Activated naive CD8-positive, alpha-beta T cell (primary cell): ENCODE results near the gene LAMA2.

Source experiments
- H3K27ac Mint-ChIP-seq: one replicate; pipeline ENCODE4 v1.8.0; 2021; ENCODE audit warnings: mixed read lengths
- H3K27me3 Mint-ChIP-seq: one replicate; pipeline ENCODE4 v1.8.0; 2021; ENCODE audit warnings: mixed read lengths
- H3K36me3 Mint-ChIP-seq: one replicate; pipeline ENCODE4 v1.8.0; 2021; ENCODE audit warnings: mixed read lengths
- H3K4me1 Mint-ChIP-seq: one replicate; pipeline ENCODE4 v1.8.0; 2021; ENCODE audit warnings: low read depth, mixed read lengths
- H3K4me3 Mint-ChIP-seq: one replicate; pipeline ENCODE4 v1.8.0; 2021; ENCODE audit warnings: mild to moderate bottlenecking, mixed read lengths
- H3K9me3 Mint-ChIP-seq: one replicate; pipeline ENCODE4 v1.8.0; 2021; ENCODE audit warnings: low read depth, mixed read lengths

The LAMA2 gene

DNA sequence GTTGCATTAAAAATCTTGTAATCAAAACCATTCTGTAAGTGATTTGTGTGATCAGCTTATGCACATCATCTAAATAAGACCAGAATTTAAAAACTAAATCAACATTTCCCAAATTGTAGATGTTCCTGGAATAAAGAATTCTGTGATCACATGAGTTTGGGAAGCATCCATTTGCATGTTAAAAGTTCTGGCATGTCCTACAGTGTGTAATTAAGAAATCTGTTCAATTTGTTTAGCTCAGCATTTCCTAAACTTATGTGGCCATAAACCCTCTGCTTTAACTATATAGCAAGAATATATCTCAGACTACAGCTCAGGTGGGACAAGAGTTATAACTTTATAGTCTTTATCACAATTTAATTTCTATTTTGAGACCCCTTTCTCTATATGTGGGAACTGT lies 399.1 kb downstream of the LAMA2 start:
- Mint-ChIP-seq H3K9me3 (no peaks in the 10 kb centered on the region), H3K4me1 (peaks cover 11% of the 10 kb centered on the region), H3K27me3 (no peaks in the 10 kb centered on the region), H3K27ac (no peak overlapping the region), H3K4me3 (no peak overlapping the region), H3K36me3 (no peaks in the 10 kb centered on the region)

DNA sequence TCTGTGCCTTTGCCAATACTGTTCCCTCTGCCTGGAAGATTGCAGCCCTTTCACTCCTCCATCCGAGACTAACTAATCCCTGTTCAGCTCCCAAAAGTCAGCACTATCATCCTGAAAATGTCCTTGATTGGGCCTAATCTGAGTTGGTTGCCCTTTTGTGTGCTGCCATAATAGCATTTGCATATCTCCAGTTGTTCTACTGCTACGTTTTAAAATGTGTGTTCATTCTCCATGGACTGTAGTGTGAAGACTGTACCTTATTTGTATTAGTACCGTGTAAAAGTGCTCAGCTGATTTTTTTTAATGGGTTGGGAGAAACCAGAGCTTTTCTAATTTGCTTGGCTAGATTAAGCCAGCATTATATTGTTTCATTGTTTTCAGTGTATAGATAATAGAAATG lies 401.3 kb downstream of the LAMA2 start:
- no peaks in the 10 kb centered on the region for H3K36me3 Mint-ChIP-seq

DNA sequence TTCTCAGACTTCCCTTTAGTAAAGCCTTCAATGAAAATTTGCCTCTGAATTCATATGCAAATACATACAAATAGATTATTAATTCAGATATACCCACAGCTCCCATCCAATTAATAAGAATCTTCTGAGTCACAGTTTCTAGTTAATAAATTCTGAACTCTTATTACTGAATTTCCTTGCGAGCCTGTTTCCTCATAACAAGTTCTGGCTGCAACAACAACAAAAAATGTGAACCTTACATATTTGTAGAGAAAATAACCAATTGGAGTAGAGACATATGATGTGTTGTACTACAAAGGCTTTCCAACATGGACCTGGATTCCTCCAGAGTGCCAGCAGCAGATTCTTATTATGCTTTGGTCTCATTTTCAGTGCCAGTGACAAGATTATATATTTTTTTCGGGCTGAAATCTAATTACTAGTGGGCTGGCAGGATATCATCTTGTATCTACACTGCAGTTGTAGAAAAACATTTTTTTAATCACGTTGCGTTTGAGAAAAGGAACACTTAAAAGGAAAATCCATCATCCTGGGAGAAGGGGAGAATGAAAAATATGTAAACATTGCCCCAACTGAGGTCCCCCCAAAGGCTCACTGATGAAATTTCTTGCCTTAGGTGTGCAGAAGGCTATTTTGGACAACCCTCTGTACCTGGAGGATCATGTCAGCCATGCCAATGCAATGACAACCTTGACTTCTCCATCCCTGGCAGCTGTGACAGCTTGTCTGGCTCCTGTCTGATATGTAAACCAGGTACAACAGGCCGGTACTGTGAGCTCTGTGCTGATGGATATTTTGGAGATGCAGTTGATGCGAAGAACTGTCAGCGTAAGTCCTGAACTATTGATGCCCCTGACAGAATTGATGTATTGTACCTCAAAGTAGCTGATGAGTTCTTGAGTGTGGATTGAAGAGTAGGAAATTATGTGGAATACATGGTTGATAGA lies 404.6 kb downstream of the LAMA2 start:
- H3K4me1 Mint-ChIP-seq = no peaks in the 10 kb centered on the region
- H3K27ac Mint-ChIP-seq = no peak overlapping the region
- H3K27me3 Mint-ChIP-seq = peaks cover 1% of the 10 kb centered on the region
- no peaks in the 10 kb centered on the region for H3K9me3 Mint-ChIP-seq
- no peak overlapping the region for H3K4me3 Mint-ChIP-seq
- H3K36me3 Mint-ChIP-seq = no peaks in the 10 kb centered on the region

More for the DNA sequence above, 401.3 kb downstream of the LAMA2 start:
- Mint-ChIP-seq H3K9me3 (no peaks in the 10 kb centered on the region), H3K27ac (no peak overlapping the region), H3K4me1 (peaks cover 11% of the 10 kb centered on the region), H3K27me3 (peaks cover 1% of the 10 kb centered on the region), H3K4me3 (no peak overlapping the region)

DNA sequence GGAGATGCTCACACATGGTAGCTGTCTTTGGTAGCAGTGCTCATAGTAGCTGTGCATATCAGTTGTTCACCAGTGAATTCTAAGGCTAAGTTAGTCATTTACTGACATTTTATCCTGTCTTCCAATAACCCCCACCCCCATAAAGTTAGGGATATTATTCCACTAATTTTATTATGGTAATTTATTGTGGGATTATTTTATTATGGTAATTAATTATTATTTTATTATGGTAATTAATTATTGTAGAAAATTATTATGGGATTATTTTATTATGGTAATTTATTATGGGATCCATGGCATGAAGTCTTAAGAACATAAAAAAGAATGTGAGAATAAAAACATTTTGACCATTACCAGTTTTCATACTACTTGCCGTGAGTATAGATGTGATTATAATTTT lies 406.5 kb downstream of the LAMA2 start:
- Mint-ChIP-seq H3K27me3 (peaks cover 1% of the 10 kb centered on the region), H3K27ac (no peak overlapping the region), H3K36me3 (no peaks in the 10 kb centered on the region), H3K4me1 (no peaks in the 10 kb centered on the region), H3K9me3 (no peaks in the 10 kb centered on the region), H3K4me3 (no peak overlapping the region)

DNA sequence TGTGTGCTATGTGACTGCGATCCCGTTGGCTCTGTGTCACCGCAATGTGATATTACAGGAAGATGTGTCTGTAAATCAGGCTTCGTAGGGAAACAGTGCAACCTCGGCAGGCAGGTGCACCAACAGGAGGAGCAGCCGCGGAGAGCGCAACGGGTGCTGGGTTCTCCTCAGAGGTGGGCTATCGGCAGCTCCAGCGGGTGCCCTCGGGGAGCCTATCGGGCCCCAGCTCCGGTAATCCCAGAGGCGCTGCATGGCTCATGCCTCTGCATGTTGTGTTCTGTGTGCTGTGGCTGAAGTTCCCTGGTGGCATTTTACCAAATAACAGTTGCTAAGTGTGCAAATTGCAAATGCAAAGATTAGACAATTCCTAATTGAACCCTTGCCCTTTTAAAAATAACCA lies 409.9 kb downstream of the LAMA2 start:
- H3K27ac Mint-ChIP-seq = no peak overlapping the region
- H3K36me3 Mint-ChIP-seq = no peaks in the 10 kb centered on the region
- no peaks in the 10 kb centered on the region for H3K9me3 Mint-ChIP-seq
- H3K4me3 Mint-ChIP-seq = no peak overlapping the region
- H3K27me3 Mint-ChIP-seq = peaks cover 4% of the 10 kb centered on the region
- no peaks in the 10 kb centered on the region for H3K4me1 Mint-ChIP-seq

DNA sequence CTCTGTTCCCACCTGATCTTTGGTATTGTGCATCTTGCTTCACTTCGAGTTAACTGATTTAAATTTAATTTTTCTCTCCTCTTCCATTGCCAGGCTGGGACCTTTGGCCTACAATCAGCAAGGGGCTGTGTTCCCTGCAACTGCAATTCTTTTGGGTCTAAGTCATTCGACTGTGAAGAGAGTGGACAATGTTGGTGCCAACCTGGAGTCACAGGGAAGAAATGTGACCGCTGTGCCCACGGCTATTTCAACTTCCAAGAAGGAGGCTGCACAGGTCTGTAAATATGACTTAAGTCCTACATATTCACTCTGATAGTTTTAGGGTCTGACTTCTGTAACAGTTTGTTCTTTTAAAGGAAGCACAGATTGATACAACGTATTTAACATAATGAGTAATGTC lies 414.7 kb downstream of the LAMA2 start:
- H3K4me1 Mint-ChIP-seq = no peaks in the 10 kb centered on the region

DNA sequence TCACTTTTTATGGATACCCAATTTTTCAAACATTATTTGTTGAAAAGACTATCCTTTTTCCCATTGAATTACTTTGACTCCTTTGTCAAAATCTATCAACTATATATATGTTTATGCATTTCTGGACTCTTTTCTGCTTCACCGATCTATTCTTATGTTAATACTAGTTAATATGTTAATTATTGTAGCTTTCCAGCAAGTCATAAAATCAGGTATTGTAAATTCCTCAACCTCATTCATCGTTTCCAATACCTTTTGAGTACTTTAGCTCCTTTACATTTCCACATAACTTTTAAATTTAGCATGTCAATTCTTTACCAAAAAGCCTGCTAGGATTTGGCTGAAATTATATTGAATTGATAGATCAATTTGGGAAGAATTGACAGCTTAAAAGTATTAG lies 419.7 kb downstream of the LAMA2 start:
- Mint-ChIP-seq H3K27me3 (peaks cover 3% of the 10 kb centered on the region), H3K9me3 (no peaks in the 10 kb centered on the region), H3K4me1 (no peaks in the 10 kb centered on the region), H3K27ac (no peak overlapping the region), H3K4me3 (no peak overlapping the region), H3K36me3 (no peaks in the 10 kb centered on the region)

More for the DNA sequence above, 414.7 kb downstream of the LAMA2 start:
- Mint-ChIP-seq H3K9me3 (no peaks in the 10 kb centered on the region), H3K27ac (no peak overlapping the region), H3K36me3 (no peaks in the 10 kb centered on the region), H3K27me3 (peaks cover 4% of the 10 kb centered on the region), H3K4me3 (no peak overlapping the region)

DNA sequence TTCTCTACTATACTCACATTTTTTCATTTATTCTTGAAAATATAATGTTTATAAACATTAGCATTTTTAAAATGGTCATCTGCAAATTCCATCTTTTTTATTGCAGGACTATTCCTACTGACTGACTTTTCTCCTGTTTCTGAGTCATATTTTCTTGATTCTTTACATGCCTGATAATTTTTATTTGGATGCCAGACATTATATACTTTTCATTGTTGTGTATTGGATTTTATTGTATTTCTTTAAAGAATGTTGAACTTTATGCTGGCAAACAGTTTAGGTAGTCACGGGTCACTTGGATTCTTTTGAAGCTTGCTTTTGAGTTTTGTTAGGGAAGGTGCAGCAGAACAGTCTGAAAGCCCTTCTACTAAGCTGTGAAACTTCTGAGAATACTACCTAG lies 423.9 kb downstream of the LAMA2 start:
- Mint-ChIP-seq H3K36me3 (no peaks in the 10 kb centered on the region), H3K4me1 (no peaks in the 10 kb centered on the region), H3K9me3 (no peaks in the 10 kb centered on the region), H3K4me3 (no peak overlapping the region), H3K27me3 (peaks cover 7% of the 10 kb centered on the region), H3K27ac (no peak overlapping the region)

DNA sequence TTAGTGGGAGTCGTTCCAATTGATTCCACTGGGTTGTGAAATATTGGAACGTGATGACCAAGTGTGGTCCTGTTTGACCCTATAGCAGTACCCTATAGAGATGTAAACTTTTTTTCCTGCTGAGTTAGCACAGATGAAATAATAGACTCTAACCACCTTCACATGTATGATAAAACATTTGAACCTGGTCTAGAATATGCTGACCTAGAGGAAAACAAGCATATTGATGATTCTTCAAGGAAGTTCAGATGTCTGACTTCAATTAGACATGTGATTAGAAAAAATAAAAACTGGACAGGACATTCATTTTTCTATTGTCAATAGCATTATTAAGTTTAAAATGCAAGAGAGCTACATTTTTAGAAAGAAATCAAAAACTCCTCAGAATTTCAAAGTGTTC lies 424.9 kb downstream of the LAMA2 start:
- Mint-ChIP-seq H3K4me3 (no peak overlapping the region), H3K27me3 (peaks cover 7% of the 10 kb centered on the region), H3K4me1 (no peaks in the 10 kb centered on the region), H3K9me3 (no peaks in the 10 kb centered on the region), H3K36me3 (no peaks in the 10 kb centered on the region), H3K27ac (no peak overlapping the region)

DNA sequence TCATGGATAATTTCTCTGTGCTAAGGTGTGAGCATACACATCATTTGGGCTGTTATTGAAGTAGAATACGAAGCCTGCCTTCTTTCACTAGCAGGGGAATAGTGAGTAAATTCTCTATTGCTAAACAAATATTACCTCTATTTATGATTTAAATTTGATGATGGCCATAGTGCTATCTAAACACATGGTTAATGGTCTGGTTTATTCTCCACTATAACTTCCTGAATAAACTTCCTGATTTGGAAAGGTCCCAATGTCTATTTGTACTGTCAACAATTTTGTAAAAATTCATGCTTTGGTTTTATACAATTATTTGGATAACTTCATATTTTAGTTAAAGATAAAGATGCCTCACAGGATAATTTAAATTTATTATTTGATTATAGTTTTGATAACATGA lies 426.2 kb downstream of the LAMA2 start:
- Mint-ChIP-seq H3K36me3 (no peaks in the 10 kb centered on the region), H3K4me3 (no peak overlapping the region), H3K4me1 (no peaks in the 10 kb centered on the region), H3K27me3 (peaks cover 7% of the 10 kb centered on the region), H3K27ac (no peak overlapping the region), H3K9me3 (no peaks in the 10 kb centered on the region)

DNA sequence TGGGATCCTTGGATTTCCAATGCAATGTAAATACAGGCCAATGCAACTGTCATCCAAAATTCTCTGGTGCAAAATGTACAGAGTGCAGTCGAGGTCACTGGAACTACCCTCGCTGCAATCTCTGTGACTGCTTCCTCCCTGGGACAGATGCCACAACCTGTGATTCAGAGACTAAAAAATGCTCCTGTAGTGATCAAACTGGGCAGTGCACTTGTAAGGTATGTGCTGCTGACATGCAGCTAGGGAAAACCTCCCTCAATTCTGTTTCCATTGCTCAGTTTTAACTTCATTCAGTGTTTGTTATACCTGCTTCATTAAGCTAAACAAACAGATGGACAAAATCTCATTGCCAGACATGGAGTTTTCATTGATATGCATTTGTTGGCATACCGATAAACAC lies 429.9 kb downstream of the LAMA2 start:
- Mint-ChIP-seq H3K9me3 (no peaks in the 10 kb centered on the region), H3K36me3 (no peaks in the 10 kb centered on the region), H3K27ac (no peak overlapping the region), H3K27me3 (peaks cover 11% of the 10 kb centered on the region), H3K4me3 (no peak overlapping the region), H3K4me1 (no peaks in the 10 kb centered on the region)

DNA sequence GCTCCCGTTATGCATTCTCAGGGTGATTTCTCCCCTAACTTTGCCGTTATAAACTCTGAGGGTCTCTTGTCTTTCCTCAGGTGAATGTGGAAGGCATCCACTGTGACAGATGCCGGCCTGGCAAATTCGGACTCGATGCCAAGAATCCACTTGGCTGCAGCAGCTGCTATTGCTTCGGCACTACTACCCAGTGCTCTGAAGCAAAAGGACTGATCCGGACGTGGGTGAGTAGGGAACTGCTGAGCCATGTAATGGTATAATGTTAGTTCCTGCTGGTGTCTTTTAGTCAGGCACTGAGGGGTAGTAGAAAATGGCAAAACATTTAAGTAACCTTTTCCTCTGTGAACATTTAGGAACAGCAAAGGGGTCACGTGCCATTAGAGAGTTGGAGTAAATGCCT lies 431.6 kb downstream of the LAMA2 start:
- H3K9me3 Mint-ChIP-seq = no peaks in the 10 kb centered on the region

DNA sequence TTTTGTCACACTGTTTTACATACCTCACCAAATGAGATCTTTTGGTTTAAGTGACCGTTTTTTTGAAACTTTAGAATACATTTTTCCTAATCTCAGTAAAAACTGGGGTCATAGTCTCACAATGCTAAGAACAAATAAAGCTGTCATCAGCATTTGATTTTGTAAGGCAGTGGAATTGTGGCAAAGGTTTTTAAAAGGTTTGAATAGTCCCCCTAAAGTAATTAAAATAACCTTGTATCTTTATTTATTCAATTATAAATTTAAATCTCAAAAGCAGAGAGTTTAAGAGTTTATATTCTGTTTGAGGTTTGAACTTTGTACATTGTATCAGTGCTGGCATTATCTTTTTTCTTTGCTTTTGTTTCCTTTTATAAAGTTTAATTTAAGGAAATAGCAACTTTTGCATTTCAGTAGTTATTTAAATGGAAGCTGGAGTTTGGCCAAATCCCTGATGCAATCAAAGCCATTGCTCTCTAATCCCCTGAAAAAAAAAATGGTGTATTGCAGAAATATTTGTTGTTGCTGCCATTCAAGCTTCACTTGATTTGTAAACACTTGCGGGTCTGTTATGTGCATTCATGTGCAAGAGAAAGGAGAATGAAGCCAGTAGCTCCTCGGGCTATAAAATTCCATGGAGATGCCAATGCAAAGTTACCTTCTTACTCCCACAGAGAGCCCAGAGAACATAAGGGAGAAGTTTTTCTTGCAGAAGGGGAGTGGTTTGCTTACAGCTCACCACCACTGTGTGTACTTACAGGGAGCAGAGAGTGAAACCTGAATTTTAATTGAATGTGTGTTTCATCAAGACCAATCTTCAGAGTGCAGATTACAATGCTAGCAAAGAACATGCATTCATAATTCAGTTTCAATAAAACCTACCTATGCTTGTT lies 435.2 kb downstream of the LAMA2 start:
- Mint-ChIP-seq H3K36me3 (no peaks in the 10 kb centered on the region), H3K4me1 (no peaks in the 10 kb centered on the region), H3K27ac (no peak overlapping the region), H3K27me3 (peaks cover 8% of the 10 kb centered on the region), H3K4me3 (no peak overlapping the region), H3K9me3 (no peaks in the 10 kb centered on the region)

More for the DNA sequence above, 431.6 kb downstream of the LAMA2 start:
- Mint-ChIP-seq H3K27me3 (peaks cover 10% of the 10 kb centered on the region), H3K4me3 (no peak overlapping the region), H3K4me1 (no peaks in the 10 kb centered on the region), H3K36me3 (no peaks in the 10 kb centered on the region), H3K27ac (no peak overlapping the region)

DNA sequence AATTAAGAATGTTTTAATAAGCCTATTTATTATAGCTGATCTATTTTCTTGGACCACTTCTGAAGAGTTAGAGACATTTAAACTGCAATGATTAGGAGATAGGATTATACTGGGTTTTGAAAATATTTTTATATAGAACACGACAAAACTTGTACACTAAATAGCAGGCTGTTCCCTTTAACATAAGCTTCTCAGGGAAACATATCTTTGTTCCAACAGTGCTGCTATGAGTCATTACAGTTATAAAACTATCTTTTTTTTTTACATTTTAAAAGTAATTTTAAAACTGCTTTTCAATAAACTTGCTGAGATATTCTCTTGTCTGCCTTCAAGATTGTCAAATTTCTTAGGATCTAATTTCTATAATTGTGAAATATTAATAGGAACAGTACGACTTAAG lies 438.0 kb downstream of the LAMA2 start:
- Mint-ChIP-seq H3K27me3 (peaks cover 8% of the 10 kb centered on the region), H3K4me3 (no peak overlapping the region), H3K4me1 (no peaks in the 10 kb centered on the region), H3K27ac (no peak overlapping the region), H3K36me3 (no peaks in the 10 kb centered on the region), H3K9me3 (no peaks in the 10 kb centered on the region)

DNA sequence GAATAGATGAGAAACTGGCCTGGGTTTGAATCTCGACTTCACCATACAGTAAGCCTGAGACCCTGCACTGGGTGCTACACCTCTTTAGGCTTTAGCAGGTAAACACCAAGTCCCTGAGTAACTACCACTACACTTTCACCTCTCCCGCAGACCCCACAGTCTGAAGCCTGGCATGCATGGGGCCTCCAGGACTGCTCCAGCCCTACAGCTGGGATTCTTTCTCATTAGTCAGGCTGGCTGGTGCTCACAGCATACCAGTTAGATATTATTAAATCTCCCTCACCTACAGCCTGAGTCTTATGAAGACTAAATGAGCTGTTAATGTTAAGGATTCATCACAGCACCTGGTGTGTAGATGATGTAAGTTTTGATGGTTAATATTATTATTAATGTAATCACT lies 438.4 kb downstream of the LAMA2 start:
- Mint-ChIP-seq H3K36me3 (no peaks in the 10 kb centered on the region), H3K4me3 (no peak overlapping the region), H3K27ac (no peak overlapping the region)

More for the DNA sequence above, 438.4 kb downstream of the LAMA2 start:
- Mint-ChIP-seq H3K4me1 (no peaks in the 10 kb centered on the region), H3K9me3 (no peaks in the 10 kb centered on the region), H3K27me3 (peaks cover 4% of the 10 kb centered on the region)
